CD14-positive monocyte (primary cell): ENCODE results near the gene SNX13. TPM values are rescaled to one million over a fixed set of nuclear protein-coding genes. Genes with fewer than 3 reads are reported as not detected.

ENCODE experiments used
- DNase-seq, 3 donors: peaks; one replicate each; pipeline ENCODE4 v3.0.0-alpha.2; 2011 to 2022
- H2AFZ ChIP-seq: 2 replicates; pipeline ENCODE4 v1.6.0; 2012; ENCODE audit warnings: mild to moderate bottlenecking, low read depth, low read length, inconsistent platforms; ENCODE audit not compliant: insufficient read depth, poor library complexity, severe bottlenecking
- H3K27ac ChIP-seq, 2 donors: 1 replicate in 1 of 2; 2 replicates in 1 of 2; pipeline ENCODE4 v1.5.1; 2012 to 2013; ENCODE audit warnings: low read length in 2 of 2, control low read depth in 1 of 2, inconsistent platforms in 1 of 2, low read depth in 1 of 2, mild to moderate bottlenecking in 1 of 2
- H3K27me3 ChIP-seq, 2 donors: one replicate each; pipeline versions ENCODE4 v1.6.0 to v1.6.1; 2011 to 2013; ENCODE audit warnings: low read length in 2 of 2; ENCODE audit not compliant: control insufficient read depth in 2 of 2, insufficient read depth in 2 of 2
- H3K36me3 ChIP-seq, 2 donors: replicated peaks in 1 of 2; 1 replicate in 1 of 2; 2 replicates in 1 of 2; pipeline versions ENCODE4 v1.5.1 to v1.6.1; 2012 to 2013; ENCODE audit warnings: low read length in 2 of 2, control low read depth in 1 of 2, inconsistent platforms in 1 of 2, mild to moderate bottlenecking in 1 of 2; ENCODE audit not compliant: insufficient read depth in 2 of 2, control insufficient read depth in 1 of 2
- H3K4me1 ChIP-seq, 2 donors: 1 replicate in 1 of 2; 2 replicates in 1 of 2; pipeline versions ENCODE4 v1.5.1 to v1.6.1; 2012 to 2013; ENCODE audit warnings: low read length in 2 of 2, control low read depth in 1 of 2, inconsistent platforms in 1 of 2, mild to moderate bottlenecking in 1 of 2, moderate library complexity in 1 of 2; ENCODE audit not compliant: insufficient read depth in 2 of 2, control insufficient read depth in 1 of 2
- H3K4me2 ChIP-seq: replicated peaks from 2 replicates; pipeline ENCODE3; 2012; ENCODE audit warnings: low read length, moderate library complexity, mild to moderate bottlenecking; ENCODE audit not compliant: poor library complexity, severe bottlenecking; ENCODE audit errors: extremely low read depth
- H3K4me3 ChIP-seq, 3 experiments: fragments of 200-600 bp in 1 of 3; sonication (generic) in 1 of 3; replicated peaks in 1 of 3; 1 replicate in 2 of 3; 2 replicates in 1 of 3; pipeline ENCODE4 v1.5.1; 2011 to 2013; ENCODE audit warnings: low read length in 3 of 3, mild to moderate bottlenecking in 3 of 3, control low read depth in 2 of 3, low read depth in 2 of 3, inconsistent platforms in 1 of 3, moderate library complexity in 1 of 3
- H3K79me2 ChIP-seq: 2 replicates; pipeline ENCODE4 v1.6.0; 2012; ENCODE audit warnings: mild to moderate bottlenecking, control low read depth, inconsistent platforms, low read length, moderate library complexity; ENCODE audit not compliant: insufficient read depth
- H3K9ac ChIP-seq: 2 replicates; pipeline ENCODE4 v1.6.0; 2017; ENCODE audit warnings: low read length, mild to moderate bottlenecking; ENCODE audit not compliant: insufficient read depth, poor library complexity, severe bottlenecking
- H3K9me3 ChIP-seq, 2 donors: replicated peaks in 1 of 2; 1 replicate in 1 of 2; 2 replicates in 1 of 2; pipeline versions ENCODE4 v1.5.1 to v1.6.1; 2012 to 2013; ENCODE audit warnings: low read length in 2 of 2, control low read depth in 1 of 2; ENCODE audit not compliant: control insufficient read depth in 1 of 2, insufficient read depth in 1 of 2
- H4K20me1 ChIP-seq: 2 replicates; pipeline ENCODE4 v1.6.0; 2012; ENCODE audit warnings: mild to moderate bottlenecking, low read length, control low read depth, moderate library complexity; ENCODE audit not compliant: insufficient read depth
- H3K27ac Mint-ChIP-seq, 7 donors: one replicate each; pipeline ENCODE4 v1.8.0; 2020; ENCODE audit warnings: mild to moderate bottlenecking in 7 of 7, mixed read lengths in 7 of 7, moderate library complexity in 6 of 7, inconsistent platforms in 2 of 7
- H3K27me3 Mint-ChIP-seq, 3 donors: one replicate each; pipeline ENCODE4 v1.8.0; 2021 to 2022; ENCODE audit warnings: low read depth in 3 of 3, mild to moderate bottlenecking in 3 of 3, mixed read lengths in 3 of 3, moderate library complexity in 3 of 3, inconsistent platforms in 1 of 3
- H3K36me3 Mint-ChIP-seq, 2 donors: one replicate each; pipeline ENCODE4 v1.8.0; 2020; ENCODE audit warnings: mixed read lengths in 2 of 2, inconsistent platforms in 1 of 2, mild to moderate bottlenecking in 1 of 2
- H3K4me1 Mint-ChIP-seq: one replicate; pipeline ENCODE4 v1.8.0; 2020; ENCODE audit warnings: mild to moderate bottlenecking, mixed read lengths
- H3K4me3 Mint-ChIP-seq, 2 donors: one replicate each; pipeline ENCODE4 v1.8.0; 2020; ENCODE audit warnings: mild to moderate bottlenecking in 2 of 2, mixed read lengths in 2 of 2, moderate library complexity in 1 of 2
- H3K9me3 Mint-ChIP-seq, 7 donors: one replicate each; pipeline ENCODE4 v1.8.0; 2020 to 2022; ENCODE audit warnings: mixed read lengths in 7 of 7, mild to moderate bottlenecking in 6 of 7, moderate library complexity in 6 of 7, inconsistent platforms in 2 of 7
- CTCF ChIP-seq: fragments of 200-600 bp; IDR thresholded peaks from one replicate; pipeline ENCODE4 v1.8.0; 2022; ENCODE audit warnings: antibody characterized with exemption, mild to moderate bottlenecking
- WGBS: methylation state at CpG from one replicate; pipeline ENCODE4 v1.1.5; 2013; ENCODE audit warnings: missing lambda C conversion rate; ENCODE audit not compliant: insufficient coverage; 5-methylcytosine and 5-hydroxymethylcytosine counted together
- intact Hi-C, 2 donors: fragments of 100-400 bp; cut with micrococcal nuclease; formaldehyde crosslinking; loops; one replicate each; pipeline versions ENCODE4 v1.15.0 to v1.15.1; 2023
- polyA plus RNA-seq, 3 donors: library from polyadenylated mRNA; depleted of rRNA in 1 of 3; unstranded in 2 of 3; stranded (reverse) in 1 of 3; fragments of 300-500 nt in 2 of 3; fragments of >200 nt in 1 of 3; fragmentation: Illumina TruSeq in 2 of 3; gene quantifications; 1 replicate in 2 of 3; 2 replicates in 1 of 3; pipeline ENCODE4 v1.2.3, GENCODE V29; 2012 to 2021

Gene SNX13
- polyA plus RNA-seq, 3 donors = 12.1 to 31.3 (median 17.4) TPM

- Mint-ChIP-seq H3K36me3 (no peaks in the 10 kb centered on the region), H3K27ac (no peak overlapping the region), H3K4me3 (no peak overlapping the region), H3K4me1 (no peaks in the 10 kb centered on the region), H3K27me3 (peaks cover 0 to 2% (median 0%) of the 10 kb centered on the region in 3 donors), H3K9me3 (peaks cover 7 to 18% (median 9%) of the 10 kb centered on the region in 7 donors)
- Histone ChIP-seq H3K9me3 (peaks cover 0 to 9% of the 10 kb centered on the region in 2 donors), H3K9ac (no peak overlapping the region), H3K4me3 (no peak overlapping the region), H3K79me2 (no peaks in the 10 kb centered on the region), H3K4me1 (no peaks in the 10 kb centered on the region), H2AFZ (no peak overlapping the region), H3K27ac (no peak overlapping the region), H3K36me3 (no peaks in the 10 kb centered on the region), H3K27me3 (no peaks in the 10 kb centered on the region), H4K20me1 (no peaks in the 10 kb centered on the region), H3K4me2 (no peak overlapping the region)
- intact Hi-C loops = no loop called here
- no peak for TF ChIP-seq CTCF
- 92% methylated on average over 2 of the region's 2 CpGs for WGBS
- DNase-seq = no peak
Measured at GRCh38 chr7:17741426-17741825, 198.9 kb downstream of the SNX13 start.

Other genes with a start within 250 kb of the SNX13 start
- gene PRPS1L1, start 87.4 kb upstream of the SNX13 start, polyA plus RNA-seq = not detected